ENCODE results near the gene CRCP. TPM values are rescaled to one million over a fixed set of nuclear protein-coding genes. Genes with fewer than 3 reads are reported as not detected.

CRCP gene
- total and polyA plus RNA-seq, 2 experiments from 2014 or later, result 36.1 to 43.4 TPM

DNA sequence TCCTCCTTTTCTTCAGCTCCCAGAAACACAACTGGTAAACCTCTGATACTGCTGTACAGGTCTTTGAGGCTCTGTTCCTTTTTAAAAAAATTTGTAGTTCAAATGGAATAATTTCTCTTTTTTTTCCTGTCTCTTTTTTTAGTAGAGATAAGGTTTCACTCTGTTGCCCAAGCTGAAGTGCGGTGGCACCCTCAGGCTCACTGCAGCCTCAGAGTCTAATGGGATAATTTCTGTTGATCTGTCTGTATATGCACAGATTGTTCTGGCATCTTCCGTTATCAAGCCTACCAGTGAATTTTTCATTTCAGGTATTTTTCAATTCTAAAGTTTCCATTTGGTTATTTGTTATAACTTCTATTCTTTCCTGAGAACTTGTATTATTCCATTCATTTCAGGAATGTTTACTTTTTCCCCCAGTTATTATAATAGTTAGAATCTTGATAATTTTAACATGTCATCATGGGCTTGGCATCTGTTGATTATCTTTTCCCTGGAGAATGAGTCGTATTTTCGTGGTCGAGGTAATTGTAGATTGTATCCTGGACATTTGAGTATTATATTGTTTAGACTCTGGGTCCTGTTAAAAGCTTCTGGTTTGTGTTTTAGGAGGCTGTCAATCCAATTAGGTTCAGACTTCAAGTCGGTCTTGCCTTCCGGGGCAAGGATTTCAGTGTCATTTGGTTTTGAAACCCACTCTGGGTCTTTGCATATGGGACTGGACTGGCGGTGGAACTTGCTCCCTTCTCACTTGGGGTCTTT, 24.5 kb downstream of the CRCP start (continued):
- no peak for TF ChIP-seq ZNF462 (CRISPR knock-in tag; IDR thresholded peaks at IDR 0.05)
- TF ChIP-seq JUNB (IDR thresholded peaks at IDR 0.05; ENCODE audit: unreplicated experiment), result no peak
- TF ChIP-seq, protein P1, sequence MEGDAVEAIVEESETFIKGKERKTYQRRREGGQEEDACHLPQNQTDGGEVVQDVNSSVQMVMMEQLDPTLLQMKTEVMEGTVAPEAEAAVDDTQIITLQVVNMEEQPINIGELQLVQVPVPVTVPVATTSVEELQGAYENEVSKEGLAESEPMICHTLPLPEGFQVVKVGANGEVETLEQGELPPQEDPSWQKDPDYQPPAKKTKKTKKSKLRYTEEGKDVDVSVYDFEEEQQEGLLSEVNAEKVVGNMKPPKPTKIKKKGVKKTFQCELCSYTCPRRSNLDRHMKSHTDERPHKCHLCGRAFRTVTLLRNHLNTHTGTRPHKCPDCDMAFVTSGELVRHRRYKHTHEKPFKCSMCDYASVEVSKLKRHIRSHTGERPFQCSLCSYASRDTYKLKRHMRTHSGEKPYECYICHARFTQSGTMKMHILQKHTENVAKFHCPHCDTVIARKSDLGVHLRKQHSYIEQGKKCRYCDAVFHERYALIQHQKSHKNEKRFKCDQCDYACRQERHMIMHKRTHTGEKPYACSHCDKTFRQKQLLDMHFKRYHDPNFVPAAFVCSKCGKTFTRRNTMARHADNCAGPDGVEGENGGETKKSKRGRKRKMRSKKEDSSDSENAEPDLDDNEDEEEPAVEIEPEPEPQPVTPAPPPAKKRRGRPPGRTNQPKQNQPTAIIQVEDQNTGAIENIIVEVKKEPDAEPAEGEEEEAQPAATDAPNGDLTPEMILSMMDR (conservative IDR thresholded peaks at IDR 0.05; ENCODE audit: low read depth in 2 of 2), result no peak

GRCh38 chr7:66140924-66141323, 26.3 kb downstream of the CRCP start:
- H3K9me3 Mint-ChIP-seq, result no peaks in the 10 kb centered on the region; the same call in 2 of the 3 replicates
- DNase-seq (ENCODE audit: low spot score) (peak; percentile 57), ATAC-seq (peak; percentile 77)
- H3K9me2 ChIP-seq (ENCODE audit: insufficient read depth), result no peaks in the 10 kb centered on the region
- H3K79me2 ChIP-seq (replicated peaks; ENCODE audit: insufficient read depth), result no peaks in the 10 kb centered on the region; the same call in 1 of the 2 replicates
- no peak overlapping the region for H3K4me2 ChIP-seq
- peaks cover 47% of the 10 kb centered on the region for H3K36me3 Mint-ChIP-seq (ENCODE audit: low read depth)
- H3K4me3 Mint-ChIP-seq, result no peak overlapping the region
- H3K27ac ChIP-seq (ENCODE audit: low read depth), result no peak overlapping the region
- no peak overlapping the region for H2AFZ ChIP-seq
- H3F3A ChIP-seq (replicated peaks; ENCODE audit: low read depth), result no peaks in the 10 kb centered on the region
- H3K36me3 ChIP-seq (ENCODE audit: insufficient read depth), result peaks cover 35% of the 10 kb centered on the region
- H3K4me1 ChIP-seq (ENCODE audit: insufficient read depth), result no peaks in the 10 kb centered on the region
- no peak overlapping the region for H3K4me3 ChIP-seq
- H4K20me1 ChIP-seq (replicated peaks; ENCODE audit: insufficient read depth), result peaks cover 7% of the 10 kb centered on the region; the same call in 1 of the 2 replicates
- no peaks in the 10 kb centered on the region for H3K4me1 Mint-ChIP-seq
- H3K27me3 Mint-ChIP-seq (ENCODE audit: insufficient read depth, low read depth, poor library complexity), result no peaks in the 10 kb centered on the region
- 0 out of 2 replicates have a peak overlapping the region, but pooled peaks have one; percentile 57 for H3K27ac Mint-ChIP-seq
- no peaks in the 10 kb centered on the region for H3K27me3 ChIP-seq (ENCODE audit: insufficient read depth)
- TF ChIP-seq CREB1 (CRISPR knock-in tag; IDR thresholded peaks at IDR 0.05; ENCODE audit: low read depth), result no peak
- TF ChIP-seq, protein P1 (conservative IDR thresholded peaks at IDR 0.05; ENCODE audit: low read depth in 2 of 2), result peak; percentile 51 to 65
